ENCODE results near the gene GHRL. TPM values are rescaled to one million over a fixed set of nuclear protein-coding genes. Genes with fewer than 3 reads are reported as not detected.

Gene GHRL
- total and polyA plus RNA-seq, 2 of the 4 experiments (the other 2 are of a cell fraction), result 0.27 TPM; not detected in 1

DNA sequence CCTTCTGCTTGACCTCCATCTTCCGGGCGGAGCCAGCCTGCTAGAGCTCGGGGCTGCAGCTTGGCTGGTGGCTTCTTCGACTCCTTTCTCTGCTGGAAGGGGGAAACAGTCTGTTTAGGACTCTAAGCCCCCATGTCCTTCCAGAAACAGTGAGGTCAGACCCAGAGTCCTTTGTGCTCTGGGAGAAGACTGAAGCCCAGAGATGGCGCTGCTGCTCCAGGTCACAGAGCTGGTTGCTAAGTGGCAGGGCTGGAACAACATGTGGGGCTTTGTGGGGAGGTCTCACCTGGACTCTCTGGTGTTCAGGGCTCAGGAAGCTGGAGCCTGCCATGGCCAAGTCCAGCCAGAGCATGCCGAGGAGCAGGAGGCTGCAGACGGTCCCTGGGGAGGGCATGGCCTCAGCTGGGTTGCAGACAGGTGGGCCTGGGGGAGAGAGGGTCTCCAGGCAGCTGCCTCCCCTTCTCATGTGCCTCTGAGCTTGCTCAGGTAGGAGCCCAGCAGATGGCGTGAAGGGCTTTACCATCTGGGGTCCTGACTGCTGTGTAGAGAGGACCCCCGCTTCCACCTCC lies 2.9 kb downstream of the GHRL start:
- Histone ChIP-seq H2BK120ac (ENCODE audit: low read depth, low read length) (no peak overlapping the region), H3K9me3 (ENCODE audit: control insufficient read depth, insufficient read depth, low read length) (no peaks in the 10 kb centered on the region), H3K79me1 (ENCODE audit: low read depth in 1 of 2, low read length in 2 of 2) (no peaks in the 10 kb centered on the region; a peak in 1 of 4 replicates), H3K56ac (ENCODE audit: extremely low read depth, insufficient read depth, low read length) (no peak overlapping the region), H3K14ac (replicated peaks; ENCODE audit: low read depth, low read length) (no peak overlapping the region), H3K4me1 (ENCODE audit: control insufficient read depth, insufficient read depth, low read length) (no peaks in the 10 kb centered on the region), H3K9ac (ENCODE audit: low read depth, low read length) (no peak overlapping the region), H2BK20ac (ENCODE audit: low read depth, low read length) (no peak overlapping the region), H3K4ac (ENCODE audit: low read depth, low read length) (no peak overlapping the region), H2AK5ac (ENCODE audit: low read depth, low read length) (no peak overlapping the region), H4K20me1 (ENCODE audit: insufficient read depth, low read length) (no peaks in the 10 kb centered on the region), H3K27ac (ENCODE audit: insufficient read depth, low read length) (no peak overlapping the region), H4K91ac (ENCODE audit: insufficient read depth, low read depth, low read length) (no peak overlapping the region), H3K18ac (ENCODE audit: low read depth, low read length) (no peak overlapping the region), H3K4me2 (ENCODE audit: low read depth, low read length) (no peak overlapping the region), H3K9me1 (ENCODE audit: insufficient read depth, low read length) (peaks cover 3% of the 10 kb centered on the region; the same call in 1 of the 2 replicates), H3K36me3 (ENCODE audit: control insufficient read depth, insufficient read depth, low read length) (peaks cover 26% of the 10 kb centered on the region), H2BK5ac (ENCODE audit: low read depth, low read length, poor library complexity, severe bottlenecking) (no peak overlapping the region), H3K4me3 (ENCODE audit: insufficient read depth, low read depth, low read length) (no peak overlapping the region), H3K23ac (ENCODE audit: low read depth, low read length) (no peak overlapping the region), H2AK9ac (replicated peaks; ENCODE audit: low read depth, low read length, poor library complexity) (no peak overlapping the region), H4K5ac (ENCODE audit: low read depth, low read length) (no peak overlapping the region), H3K27me3 (ENCODE audit: control insufficient read depth, insufficient read depth, low read length) (no peaks in the 10 kb centered on the region), H4K8ac (ENCODE audit: low read depth in 2 of 2, low read length in 2 of 2) (no peak overlapping the region), H2AFZ (replicated peaks; ENCODE audit: low read length, poor library complexity) (no peak overlapping the region), H2BK15ac (ENCODE audit: low read depth, low read length) (no peak overlapping the region)
- WGBS, 2 experiments (ENCODE audit: extremely low coverage in 2 of 2, insufficient read length in 1 of 2), result 100% methylated on average over 1 of the region's 9 CpGs; no CpG with 5 or more reads in 1 of the 2 experiments
- POLR2A ChIA-PET (ENCODE audit: unreplicated experiment), result no interaction called here
- DNase-seq, result no peak
- no TSS peak for BruUV-seq (replicated peaks)
- dilution Hi-C loops (cut with HindIII; ENCODE audit: low sequenced_read_pairs, unreplicated experiment), result no loop called here
- intact Hi-C loops (cut with micrococcal nuclease), result loop anchor here (10.0 kb wide), 1 partner anchor 445 kb away; the partner anchor contains the start of gene RPUSD3
- ATAC-seq (ENCODE audit: low read depth), result no peak
- no peak for TF ChIP-seq CHD1 (IDR thresholded peaks at IDR 0.05; ENCODE audit: low read depth, low read length)
- in situ Hi-C loops (cut with MboI; ENCODE audit: low sequenced_read_pairs), result no loop called here
- CTCF ChIA-PET, result no interaction called here

Data from IMR-90 (cell line).